ENCODE results near the gene FRMPD1.

FRMPD1 gene

DNA sequence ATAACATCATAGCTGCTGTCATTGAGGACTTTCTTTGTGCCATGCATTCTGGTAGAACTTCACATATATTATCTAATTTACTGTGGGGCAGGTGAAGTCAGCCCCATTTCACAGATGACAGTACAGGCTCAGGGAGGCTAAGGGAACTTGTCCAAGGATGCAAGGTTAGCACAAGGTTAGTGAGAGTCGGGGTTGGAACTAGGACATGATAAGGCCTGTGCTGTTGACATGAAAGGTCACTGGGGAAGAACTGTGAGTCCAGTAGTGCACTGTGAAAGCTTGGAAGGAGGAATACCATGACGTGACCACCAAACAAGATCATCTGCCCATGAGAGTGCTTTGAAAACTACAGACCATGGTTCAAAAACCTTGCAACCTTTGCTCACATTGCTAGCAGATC lies 26.7 kb downstream of the FRMPD1 start:
- Histone ChIP-seq H3K79me2 (ENCODE audit: insufficient read depth, low read length) (no peaks in the 10 kb centered on the region), H2AFZ (ENCODE audit: low read length) (no peak overlapping the region), H3K4me1 (ENCODE audit: insufficient read depth, low read length, severe bottlenecking) (no peaks in the 10 kb centered on the region), H3K36me3 (ENCODE audit: insufficient read depth, low read length) (no peaks in the 10 kb centered on the region), H3K27me3 (ENCODE audit: insufficient read depth, low read length) (no peaks in the 10 kb centered on the region), H3K9me3 (ENCODE audit: low read length) (no peaks in the 10 kb centered on the region), H3K4me3 (ENCODE audit: low read depth, low read length, poor library complexity, severe bottlenecking) (no peak overlapping the region), H3K4me2 (ENCODE audit: low read length) (no peak overlapping the region), H4K20me1 (ENCODE audit: insufficient read depth, low read length) (no peaks in the 10 kb centered on the region), H3K9me2 (ENCODE audit: low read depth, low read length) (no peaks in the 10 kb centered on the region), H3K27ac (ENCODE audit: low read depth, low read length, poor library complexity, severe bottlenecking) (no peak overlapping the region), H3F3A (ENCODE audit: insufficient read depth, low read length) (no peaks in the 10 kb centered on the region), H3K9ac (ENCODE audit: low read length) (no peak overlapping the region)
- TF ChIP-seq, protein P1, sequence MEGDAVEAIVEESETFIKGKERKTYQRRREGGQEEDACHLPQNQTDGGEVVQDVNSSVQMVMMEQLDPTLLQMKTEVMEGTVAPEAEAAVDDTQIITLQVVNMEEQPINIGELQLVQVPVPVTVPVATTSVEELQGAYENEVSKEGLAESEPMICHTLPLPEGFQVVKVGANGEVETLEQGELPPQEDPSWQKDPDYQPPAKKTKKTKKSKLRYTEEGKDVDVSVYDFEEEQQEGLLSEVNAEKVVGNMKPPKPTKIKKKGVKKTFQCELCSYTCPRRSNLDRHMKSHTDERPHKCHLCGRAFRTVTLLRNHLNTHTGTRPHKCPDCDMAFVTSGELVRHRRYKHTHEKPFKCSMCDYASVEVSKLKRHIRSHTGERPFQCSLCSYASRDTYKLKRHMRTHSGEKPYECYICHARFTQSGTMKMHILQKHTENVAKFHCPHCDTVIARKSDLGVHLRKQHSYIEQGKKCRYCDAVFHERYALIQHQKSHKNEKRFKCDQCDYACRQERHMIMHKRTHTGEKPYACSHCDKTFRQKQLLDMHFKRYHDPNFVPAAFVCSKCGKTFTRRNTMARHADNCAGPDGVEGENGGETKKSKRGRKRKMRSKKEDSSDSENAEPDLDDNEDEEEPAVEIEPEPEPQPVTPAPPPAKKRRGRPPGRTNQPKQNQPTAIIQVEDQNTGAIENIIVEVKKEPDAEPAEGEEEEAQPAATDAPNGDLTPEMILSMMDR (IDR thresholded peaks at IDR 0.05; ENCODE audit: low read length): no peak
- TF ChIP-seq EZH2 (IDR thresholded peaks at IDR 0.05; ENCODE audit: borderline replicate concordance, low read length): no peak

DNA sequence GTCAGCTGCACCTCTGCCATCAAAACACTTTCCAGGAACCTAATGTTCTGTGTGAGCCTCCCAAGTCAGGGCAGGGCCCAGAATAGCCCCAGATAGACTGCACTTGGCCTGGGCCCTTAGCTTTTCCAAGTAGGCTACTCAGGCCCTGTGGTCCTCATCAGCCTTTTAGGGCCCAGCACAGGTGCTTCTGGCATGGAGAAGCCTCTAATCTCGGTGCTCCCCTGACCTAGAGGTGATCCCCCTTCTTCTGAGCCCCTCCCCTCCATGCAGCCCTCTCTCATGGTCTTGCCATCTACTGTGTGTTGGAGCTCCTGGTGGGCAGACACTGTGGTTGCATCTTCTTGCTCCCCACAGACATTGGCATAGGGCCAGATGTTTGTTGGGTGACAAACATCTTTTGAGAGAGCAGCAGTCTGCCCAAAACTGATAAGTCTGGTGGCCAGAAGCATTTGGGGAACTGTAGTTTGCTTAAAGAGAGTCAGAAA lies 28.1 kb downstream of the FRMPD1 start:
- Histone ChIP-seq H2AFZ (ENCODE audit: low read length) (no peak overlapping the region), H3K9ac (ENCODE audit: low read length) (no peak overlapping the region), H3K4me3 (ENCODE audit: low read depth, low read length, poor library complexity, severe bottlenecking) (no peak overlapping the region), H3K4me2 (ENCODE audit: low read length) (no peak overlapping the region), H3K4me1 (ENCODE audit: insufficient read depth, low read length, severe bottlenecking) (no peaks in the 10 kb centered on the region), H3K9me2 (ENCODE audit: low read depth, low read length) (no peaks in the 10 kb centered on the region), H3F3A (ENCODE audit: insufficient read depth, low read length) (no peaks in the 10 kb centered on the region), H3K9me3 (ENCODE audit: low read length) (no peaks in the 10 kb centered on the region), H3K27me3 (ENCODE audit: insufficient read depth, low read length) (no peaks in the 10 kb centered on the region), H3K36me3 (ENCODE audit: insufficient read depth, low read length) (no peaks in the 10 kb centered on the region), H4K20me1 (ENCODE audit: insufficient read depth, low read length) (no peaks in the 10 kb centered on the region), H3K79me2 (ENCODE audit: insufficient read depth, low read length) (no peaks in the 10 kb centered on the region), H3K27ac (ENCODE audit: low read depth, low read length, poor library complexity, severe bottlenecking) (no peak overlapping the region)
- TF ChIP-seq, protein P1 (IDR thresholded peaks at IDR 0.05; ENCODE audit: low read length): no peak
- TF ChIP-seq EZH2 (IDR thresholded peaks at IDR 0.05; ENCODE audit: borderline replicate concordance, low read length): no peak

DNA sequence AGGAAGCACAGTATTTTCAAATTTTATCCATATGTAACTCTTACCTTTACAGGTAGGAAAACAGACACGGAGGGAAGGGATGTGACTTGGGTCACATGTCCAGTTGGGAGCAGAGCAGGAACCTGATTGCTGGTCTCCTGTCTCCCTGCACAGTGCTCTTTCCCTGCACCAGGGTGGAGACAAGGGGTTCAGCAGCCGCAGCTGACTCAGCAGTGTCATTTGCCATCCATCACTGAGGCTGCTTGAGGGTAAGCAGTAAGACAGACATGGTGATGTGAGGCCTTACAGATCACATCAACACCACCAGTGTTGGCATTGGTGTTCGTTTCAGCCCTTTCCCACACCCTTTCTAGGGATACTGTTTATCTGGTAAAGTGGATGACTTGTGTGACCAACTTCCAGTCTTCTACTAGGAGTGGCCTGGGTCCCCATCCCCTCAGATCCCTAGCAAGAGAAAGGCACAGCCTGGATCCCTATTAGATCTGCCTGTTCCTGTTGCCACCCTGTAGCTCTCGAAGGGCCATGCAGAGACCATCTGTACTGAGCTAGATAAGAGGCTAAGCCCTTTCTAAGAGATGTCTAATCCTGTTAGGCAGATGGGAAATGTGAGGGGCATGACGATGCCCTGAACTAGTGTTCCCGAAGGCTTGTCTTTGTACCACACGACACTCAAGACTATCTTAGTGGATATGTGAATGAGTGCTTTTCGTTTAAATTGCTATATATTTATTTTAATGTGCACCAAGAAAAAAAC lies 29.1 kb downstream of the FRMPD1 start:
- Histone ChIP-seq H3K36me3 (ENCODE audit: insufficient read depth, low read length) (no peaks in the 10 kb centered on the region), H3K9me2 (ENCODE audit: low read depth, low read length) (no peaks in the 10 kb centered on the region), H3K9ac (ENCODE audit: low read length) (no peak overlapping the region), H3K27ac (ENCODE audit: low read depth, low read length, poor library complexity, severe bottlenecking) (no peak overlapping the region), H3K27me3 (ENCODE audit: insufficient read depth, low read length) (no peaks in the 10 kb centered on the region), H3K79me2 (ENCODE audit: insufficient read depth, low read length) (no peaks in the 10 kb centered on the region), H3K4me1 (ENCODE audit: insufficient read depth, low read length, severe bottlenecking) (no peaks in the 10 kb centered on the region), H3K4me3 (ENCODE audit: low read depth, low read length, poor library complexity, severe bottlenecking) (no peak overlapping the region), H4K20me1 (ENCODE audit: insufficient read depth, low read length) (no peaks in the 10 kb centered on the region), H2AFZ (ENCODE audit: low read length) (no peak overlapping the region), H3K9me3 (ENCODE audit: low read length) (no peaks in the 10 kb centered on the region), H3F3A (ENCODE audit: insufficient read depth, low read length) (no peaks in the 10 kb centered on the region), H3K4me2 (ENCODE audit: low read length) (no peak overlapping the region)
- TF ChIP-seq, protein P1 (IDR thresholded peaks at IDR 0.05; ENCODE audit: low read length): no peak
- no peak for TF ChIP-seq EZH2 (IDR thresholded peaks at IDR 0.05; ENCODE audit: borderline replicate concordance, low read length)

Measured in OCI-LY1 (cell line).